ENCODE data around the gene IL23R.

GRCh38 chr1:67227196-67227595 is 60.9 kb downstream of the IL23R start:
- no peak for TF ChIP-seq POLR2A (IDR thresholded peaks at IDR 0.05)
- no peak for TF ChIP-seq CTCF (IDR thresholded peaks at IDR 0.05 in 8 of 11, conservative IDR thresholded peaks at IDR 0.05 in 3 of 11)

Measured in spleen (tissue), 7 donors.